ENCODE measurements around the gene ACACA.

The ACACA gene

DNA sequence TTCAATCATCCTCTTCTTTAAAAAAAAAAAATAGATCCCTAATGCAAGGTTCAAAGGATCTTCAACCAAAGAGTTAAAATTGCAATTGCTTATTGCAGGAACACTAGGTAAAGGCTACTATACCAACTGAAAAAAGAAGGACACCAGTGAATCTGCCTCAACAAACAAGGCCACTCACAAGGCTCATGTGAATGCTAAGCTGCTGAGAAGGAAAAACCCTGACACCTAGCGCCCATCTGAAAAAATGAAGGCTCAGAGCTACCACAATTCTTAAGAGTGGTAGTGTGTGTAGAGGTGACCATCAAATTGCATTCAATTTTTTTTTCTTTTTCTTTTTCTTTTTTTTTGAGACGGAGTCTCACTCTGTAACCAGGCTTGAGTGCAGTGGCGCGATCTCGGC, 232.4 kb downstream of the ACACA start:
- TF ChIP-seq, protein P1, sequence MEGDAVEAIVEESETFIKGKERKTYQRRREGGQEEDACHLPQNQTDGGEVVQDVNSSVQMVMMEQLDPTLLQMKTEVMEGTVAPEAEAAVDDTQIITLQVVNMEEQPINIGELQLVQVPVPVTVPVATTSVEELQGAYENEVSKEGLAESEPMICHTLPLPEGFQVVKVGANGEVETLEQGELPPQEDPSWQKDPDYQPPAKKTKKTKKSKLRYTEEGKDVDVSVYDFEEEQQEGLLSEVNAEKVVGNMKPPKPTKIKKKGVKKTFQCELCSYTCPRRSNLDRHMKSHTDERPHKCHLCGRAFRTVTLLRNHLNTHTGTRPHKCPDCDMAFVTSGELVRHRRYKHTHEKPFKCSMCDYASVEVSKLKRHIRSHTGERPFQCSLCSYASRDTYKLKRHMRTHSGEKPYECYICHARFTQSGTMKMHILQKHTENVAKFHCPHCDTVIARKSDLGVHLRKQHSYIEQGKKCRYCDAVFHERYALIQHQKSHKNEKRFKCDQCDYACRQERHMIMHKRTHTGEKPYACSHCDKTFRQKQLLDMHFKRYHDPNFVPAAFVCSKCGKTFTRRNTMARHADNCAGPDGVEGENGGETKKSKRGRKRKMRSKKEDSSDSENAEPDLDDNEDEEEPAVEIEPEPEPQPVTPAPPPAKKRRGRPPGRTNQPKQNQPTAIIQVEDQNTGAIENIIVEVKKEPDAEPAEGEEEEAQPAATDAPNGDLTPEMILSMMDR (IDR thresholded peaks at IDR 0.05; ENCODE audit: low read depth, low read length, missing control alignments), result no peak
- H3K4me3 ChIP-seq (ENCODE audit: low read depth, low read length), result no peak overlapping the region
- DNase-seq (ENCODE audit: low read depth), result no peak

DNA sequence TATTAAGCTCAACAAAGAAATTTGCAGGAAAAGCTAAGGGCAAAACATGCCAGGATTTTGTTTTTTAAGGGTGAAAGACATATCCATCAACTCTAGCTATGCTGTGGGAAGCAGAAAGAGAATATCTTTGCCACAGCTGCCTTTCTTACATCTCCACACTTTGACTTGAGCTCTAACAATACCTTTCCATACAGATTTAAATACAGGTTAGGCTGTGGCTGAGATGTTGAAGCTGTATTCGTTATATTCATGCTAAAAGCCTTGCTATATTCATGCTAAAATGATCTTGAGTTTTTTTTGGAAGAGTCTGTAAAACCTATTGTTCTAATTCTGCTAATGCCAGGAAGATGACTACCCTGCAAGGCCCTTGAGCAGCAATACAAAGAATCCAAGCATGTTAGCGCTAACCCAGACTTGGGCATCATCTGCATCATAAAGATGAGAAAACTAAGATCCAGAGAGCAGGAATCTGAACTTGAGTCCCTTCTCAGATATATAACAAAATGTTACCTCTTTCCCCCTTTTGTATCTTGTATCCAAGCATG, 235.7 kb downstream of the ACACA start:
- TF ChIP-seq, protein P1 (IDR thresholded peaks at IDR 0.05; ENCODE audit: low read depth, low read length, missing control alignments), result no peak
- DNase-seq (ENCODE audit: low read depth), result no peak
- H3K4me3 ChIP-seq (ENCODE audit: low read depth, low read length), result no peak overlapping the region

DNA sequence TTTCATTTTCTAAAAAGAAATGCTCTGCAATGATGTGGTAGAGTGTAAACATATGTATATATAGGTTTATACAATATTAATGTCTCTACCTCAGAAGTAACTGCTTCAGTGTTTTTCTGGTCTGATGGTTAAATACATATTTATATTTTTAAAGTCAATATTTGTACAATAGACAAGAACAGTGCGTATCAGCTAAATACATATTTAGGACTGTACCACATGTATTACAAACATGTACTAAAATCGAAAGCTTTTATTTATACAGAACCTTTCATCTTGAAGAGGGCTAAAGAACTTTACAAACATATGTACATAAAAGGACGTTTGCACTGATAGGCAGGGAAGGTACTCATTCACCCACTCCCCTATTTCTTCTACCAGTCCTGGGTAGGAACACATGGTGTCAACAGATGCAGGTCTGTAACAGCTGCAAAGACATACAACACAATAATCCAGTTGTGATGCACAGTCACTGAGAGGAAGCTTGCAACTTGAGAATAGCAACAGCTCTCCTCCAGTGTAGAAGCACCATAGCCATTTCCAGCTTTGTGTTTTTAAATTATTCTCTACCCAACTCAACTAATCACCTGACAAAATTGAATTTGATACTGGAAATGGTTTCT, 237.8 kb downstream of the ACACA start:
- TF ChIP-seq, protein P1 (IDR thresholded peaks at IDR 0.05; ENCODE audit: low read depth, low read length, missing control alignments), result no peak
- no peak for DNase-seq (ENCODE audit: low read depth)
- H3K4me3 ChIP-seq (ENCODE audit: low read depth, low read length), result no peak overlapping the region

DNA sequence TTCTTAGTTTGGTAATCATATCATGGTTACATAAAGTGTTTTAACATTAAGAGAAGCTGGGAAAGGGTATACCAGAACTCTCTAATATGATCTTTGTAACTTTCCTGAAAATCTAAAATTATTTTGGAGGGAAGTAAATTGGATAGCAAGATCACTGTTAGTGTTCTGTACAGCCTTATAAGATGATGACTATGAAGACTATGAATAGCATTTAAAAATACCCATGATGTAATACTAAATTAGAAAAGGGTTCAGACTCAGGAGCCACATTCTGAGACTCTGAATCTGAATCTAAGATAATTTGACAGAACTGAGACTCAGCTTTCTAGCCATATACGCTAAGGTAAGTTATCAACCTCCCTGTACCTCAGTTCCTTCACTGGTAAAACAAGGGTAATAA, 238.9 kb downstream of the ACACA start:
- TF ChIP-seq, protein P1 (IDR thresholded peaks at IDR 0.05; ENCODE audit: low read depth, low read length, missing control alignments), result no peak
- DNase-seq (ENCODE audit: low read depth), result no peak
- no peak overlapping the region for H3K4me3 ChIP-seq (ENCODE audit: low read depth, low read length)

DNA sequence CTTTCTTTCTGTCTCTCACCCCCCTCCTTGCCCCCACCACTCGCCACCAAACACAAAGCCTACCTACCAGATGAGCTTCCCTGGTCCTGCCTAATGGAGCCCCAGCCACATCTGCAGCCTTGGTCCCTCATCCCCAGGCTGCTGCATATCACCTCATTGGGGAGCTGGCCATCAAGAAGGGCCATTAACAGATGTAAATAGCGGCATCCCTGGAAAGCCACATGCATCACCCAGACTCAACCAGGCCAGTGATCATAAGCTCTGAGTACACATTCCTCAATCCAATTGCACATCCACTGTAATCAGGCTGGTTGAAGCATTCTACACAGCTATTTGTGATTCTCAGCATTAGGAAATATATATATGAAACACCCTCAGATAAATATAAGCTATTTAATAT, 242.6 kb downstream of the ACACA start:
- TF ChIP-seq, protein P1 (IDR thresholded peaks at IDR 0.05; ENCODE audit: low read depth, low read length, missing control alignments), result no peak
- no peak for DNase-seq (ENCODE audit: low read depth)
- H3K4me3 ChIP-seq (ENCODE audit: low read depth, low read length), result no peak overlapping the region

DNA sequence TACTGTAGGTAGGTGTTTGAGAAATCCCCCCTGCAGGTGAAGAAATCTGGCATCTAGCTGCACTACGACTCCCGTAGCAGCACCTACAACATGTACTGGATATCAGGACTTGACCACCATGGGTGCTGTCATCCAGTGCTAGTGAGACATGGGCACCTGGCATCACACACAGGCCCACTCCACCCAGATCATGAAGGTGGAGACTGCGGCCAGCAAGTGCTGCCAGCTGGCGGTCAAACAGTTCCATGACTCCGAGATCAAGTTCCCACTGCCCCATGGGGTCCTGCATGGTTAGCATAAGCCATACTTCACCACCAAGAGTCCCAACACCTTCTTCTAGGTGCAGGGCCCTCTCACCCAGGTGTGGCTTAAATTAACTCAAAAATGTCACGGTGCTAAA, 243.8 kb downstream of the ACACA start:
- TF ChIP-seq, protein P1 (IDR thresholded peaks at IDR 0.05; ENCODE audit: low read depth, low read length, missing control alignments), result no peak
- DNase-seq (ENCODE audit: low read depth), result no peak
- no peak overlapping the region for H3K4me3 ChIP-seq (ENCODE audit: low read depth, low read length)

DNA sequence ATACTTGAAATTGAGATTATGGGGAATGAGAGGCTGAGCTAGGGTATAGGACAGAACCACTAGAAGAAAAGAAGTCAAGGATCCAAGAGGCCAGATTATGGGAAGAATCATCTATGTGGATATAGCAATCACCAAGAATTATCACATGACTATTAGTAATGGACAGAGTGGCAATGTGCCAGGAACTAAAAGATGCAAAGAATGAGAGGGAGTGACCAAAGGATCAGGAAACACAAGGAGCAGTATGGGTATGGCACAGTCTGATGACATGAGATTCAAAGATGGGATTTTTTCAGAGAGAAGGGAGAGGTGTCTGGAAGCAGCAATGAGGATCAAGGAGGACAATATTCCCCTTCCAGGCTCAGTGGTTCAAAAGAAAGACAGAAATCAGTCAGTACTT, 245.7 kb downstream of the ACACA start:
- H3K4me3 ChIP-seq (ENCODE audit: low read depth, low read length), result no peak overlapping the region
- DNase-seq (ENCODE audit: low read depth), result no peak
- TF ChIP-seq, protein P1 (IDR thresholded peaks at IDR 0.05; ENCODE audit: low read depth, low read length, missing control alignments), result no peak

Measured in GM12864 (cell line).